ENCODE measurements around the gene FGG.

Gene FGG

DNA sequence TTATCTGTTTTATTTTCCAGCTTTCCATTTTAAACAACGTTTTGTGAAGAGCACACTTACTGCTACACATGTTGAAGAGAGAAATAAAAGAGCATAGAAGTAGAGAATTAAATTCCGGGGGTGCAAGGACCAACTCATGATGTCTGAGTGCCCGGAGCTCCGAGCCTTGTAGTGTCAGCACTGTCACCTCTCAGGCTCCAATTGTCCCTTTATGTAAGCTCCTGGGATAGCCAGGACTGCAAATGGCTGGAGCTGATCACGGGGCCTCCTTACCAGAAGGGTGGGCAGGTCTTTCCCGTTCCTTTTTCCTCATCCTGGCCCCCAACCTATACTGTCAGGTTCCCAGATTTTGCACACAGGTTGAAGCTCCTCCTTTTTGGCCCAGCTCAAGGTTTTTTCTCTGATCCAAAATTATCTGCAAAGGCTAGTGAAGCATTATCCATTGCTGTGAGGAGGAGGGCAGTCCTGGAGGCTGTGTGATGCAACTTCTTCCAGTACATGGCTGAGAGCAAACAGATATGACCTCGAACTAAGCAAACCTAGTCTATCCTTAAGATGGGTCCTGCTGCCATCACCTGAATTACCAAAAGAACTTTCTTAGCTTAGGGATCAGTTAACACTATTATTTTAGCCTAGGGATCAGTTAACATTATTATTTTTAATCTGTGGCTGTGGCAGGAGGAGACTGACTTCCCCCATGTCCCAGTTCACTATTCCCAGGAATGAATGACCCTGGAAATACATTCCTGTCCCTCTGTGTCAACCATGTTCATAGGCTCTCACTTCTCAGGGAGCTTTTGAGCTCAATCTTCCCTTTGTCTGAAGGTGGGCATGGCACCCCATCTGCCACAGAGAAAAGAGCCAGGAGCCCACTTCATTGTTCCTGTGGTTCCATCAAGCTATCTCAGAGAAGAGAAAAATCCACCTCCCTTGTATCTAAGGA, at the start of gene FGG:
Gene FGG (minus strand): TSS at position 185 of the 943 bp plus-strand sequence. CDS start 47 bp downstream, at position 138.
- DNase-seq (ENCODE audit: low spot score), result no peak

DNA sequence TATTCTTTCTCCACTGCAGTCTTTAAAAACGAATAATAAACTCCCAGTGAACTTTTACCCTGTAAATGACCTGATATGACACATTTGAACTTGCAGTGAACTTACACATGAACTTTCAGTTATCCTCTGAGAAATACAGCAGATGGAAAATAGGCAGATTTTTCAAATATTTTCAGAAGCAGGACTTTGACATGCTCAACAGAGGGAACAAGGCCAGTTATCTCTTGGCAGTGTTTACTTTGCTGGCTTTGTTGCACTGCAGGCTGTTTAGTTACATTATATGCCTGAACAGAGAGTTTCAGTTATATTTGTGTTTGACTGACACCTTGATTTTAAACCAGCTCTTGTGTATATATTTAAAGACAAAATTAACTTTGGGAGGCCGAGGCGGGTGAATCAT, 47.6 kb upstream of the FGG start:
- no peak for DNase-seq (ENCODE audit: low spot score)

DNA sequence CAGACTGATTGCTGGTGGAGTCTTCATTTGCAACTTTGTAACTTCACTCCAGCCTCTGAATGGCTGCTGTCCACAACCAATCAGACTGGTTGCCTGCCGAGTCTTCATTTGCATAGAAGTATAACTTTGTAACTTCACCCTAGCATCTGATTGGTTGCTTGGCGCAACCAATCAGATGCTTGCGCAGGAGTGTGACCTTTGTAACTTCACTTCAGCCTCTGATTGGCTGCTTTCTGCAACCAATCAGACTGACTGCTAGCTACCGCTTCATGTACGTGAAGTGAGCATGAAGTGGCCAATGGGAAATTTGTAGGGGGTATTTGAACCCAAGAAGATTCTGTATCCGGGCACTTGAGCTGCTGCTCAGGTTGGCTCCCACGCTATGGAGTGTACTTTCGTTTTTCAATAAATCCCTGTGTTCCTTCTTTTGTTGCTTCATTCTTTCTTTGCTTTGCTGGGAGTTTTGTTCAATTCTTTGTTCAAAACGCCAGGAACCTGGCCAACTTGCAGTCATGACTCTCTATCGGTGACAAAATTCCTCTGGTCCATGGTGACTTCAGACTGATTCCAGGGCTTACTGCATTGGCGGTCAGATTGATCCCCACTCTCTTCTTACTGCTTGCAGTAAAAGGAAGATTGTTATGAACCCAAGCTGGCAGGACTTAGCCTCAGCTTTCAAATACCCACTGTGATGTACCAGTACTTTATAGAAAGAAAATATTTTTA, 46.4 kb upstream of the FGG start:
- no peak for DNase-seq (ENCODE audit: low spot score)

DNA sequence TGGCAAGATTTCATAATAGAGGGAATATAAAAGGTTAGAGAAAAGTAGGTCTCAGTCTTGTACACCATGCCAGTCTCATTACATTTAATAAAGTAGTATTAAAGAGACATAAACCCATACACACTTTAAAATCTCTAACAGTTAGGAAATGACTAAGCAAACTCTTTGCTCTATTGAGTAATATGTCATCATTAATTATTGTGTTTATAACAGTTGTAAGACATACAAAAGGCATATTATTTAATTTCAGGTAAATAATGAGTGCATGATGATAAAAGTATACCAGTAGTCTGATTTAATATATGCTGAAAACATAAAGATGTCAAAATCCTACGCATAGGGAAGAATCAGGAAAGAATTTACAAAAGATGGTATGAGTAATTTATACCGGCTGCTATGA, 31.0 kb upstream of the FGG start:
- DNase-seq (ENCODE audit: low spot score), result no peak

DNA sequence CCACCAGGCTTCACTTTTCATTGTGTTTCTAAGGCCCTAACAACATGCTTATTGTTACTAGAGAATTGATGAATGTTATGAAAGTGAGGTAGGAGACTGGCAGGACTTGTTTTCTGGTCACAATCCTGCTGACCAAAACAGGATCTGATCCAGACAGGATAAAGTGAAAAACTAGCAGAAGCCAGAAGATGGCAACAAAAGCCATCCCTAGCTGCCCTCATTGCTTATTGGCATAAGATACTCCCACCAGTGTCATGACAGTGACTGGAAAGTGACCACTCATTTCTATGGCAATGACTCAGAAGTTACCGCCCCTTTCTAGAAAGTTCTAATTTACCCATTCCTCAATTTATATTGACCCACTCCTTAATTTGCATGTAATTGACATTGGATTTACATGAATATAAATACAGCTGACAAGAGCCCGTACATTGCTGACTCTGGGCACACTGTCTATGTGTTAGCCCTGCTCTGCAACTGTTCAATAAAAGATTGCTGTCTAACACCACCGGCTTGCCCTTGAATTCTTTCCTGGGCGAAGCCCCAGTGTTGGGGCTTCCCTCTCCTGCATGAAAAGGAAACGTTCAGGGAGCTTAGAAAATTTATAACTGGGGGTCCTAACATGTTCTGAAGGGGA, 30.0 kb upstream of the FGG start:
- DNase-seq (ENCODE audit: low spot score), result no peak

DNA sequence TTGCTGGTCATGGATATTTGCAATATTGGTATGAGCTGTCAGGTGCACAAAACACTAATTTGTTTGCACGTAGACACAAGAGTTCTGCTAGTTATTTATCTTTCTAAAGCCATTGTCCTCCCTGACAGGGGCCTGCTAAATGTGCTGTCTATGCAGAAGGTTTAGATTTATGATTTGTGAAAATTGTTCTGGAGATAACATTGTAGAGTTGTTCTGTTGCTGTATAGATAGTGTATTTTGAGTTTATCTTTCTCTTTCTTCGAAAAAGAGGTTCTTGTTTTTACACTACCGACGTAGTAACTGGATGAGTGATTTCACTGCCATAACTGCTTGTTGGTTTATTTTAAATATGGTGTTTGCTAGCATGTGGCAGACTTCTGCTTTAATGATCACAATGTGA, 28.5 kb upstream of the FGG start:
- no peak for DNase-seq (ENCODE audit: low spot score)

DNA sequence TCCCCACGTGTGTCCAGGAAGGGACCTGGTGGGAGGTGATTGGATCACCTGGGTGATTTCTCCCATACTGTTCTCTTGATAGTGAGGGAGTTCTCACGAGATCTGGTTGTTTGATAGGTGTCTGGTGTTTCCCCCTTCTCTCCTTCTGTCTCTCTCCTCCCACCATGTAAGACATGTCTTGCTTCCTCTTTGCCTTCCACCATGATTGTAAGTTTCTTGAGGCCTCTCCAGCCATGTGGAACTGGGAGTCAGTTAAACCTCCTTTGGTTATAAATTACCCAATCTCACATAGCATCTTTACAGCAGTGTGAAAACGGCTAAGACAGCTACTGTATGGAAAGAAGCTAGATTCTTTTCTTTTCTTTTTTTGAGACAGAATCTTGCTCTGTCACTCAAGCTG, 21.6 kb upstream of the FGG start:
- DNase-seq (ENCODE audit: low spot score), result no peak

DNA sequence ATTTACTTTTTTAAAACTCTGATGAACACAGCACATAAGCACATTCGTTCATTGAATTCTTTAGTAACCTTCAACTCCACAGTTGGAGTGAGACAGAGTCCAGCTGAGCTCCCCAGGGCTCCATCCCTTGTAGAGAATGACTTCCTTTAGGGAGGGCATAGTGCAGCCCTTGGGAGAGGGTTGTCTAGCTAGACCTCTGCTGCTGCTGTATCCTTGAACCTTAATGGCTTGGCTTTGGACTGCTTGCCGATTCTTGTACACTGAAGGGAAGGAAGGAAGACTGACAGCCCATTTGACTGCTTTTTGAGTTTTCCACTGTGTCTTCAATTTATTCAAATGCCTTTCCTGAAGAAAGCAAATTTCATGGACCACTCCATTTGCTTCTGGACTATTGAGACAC, 19.4 kb upstream of the FGG start:
- no peak for DNase-seq (ENCODE audit: low spot score)

DNA sequence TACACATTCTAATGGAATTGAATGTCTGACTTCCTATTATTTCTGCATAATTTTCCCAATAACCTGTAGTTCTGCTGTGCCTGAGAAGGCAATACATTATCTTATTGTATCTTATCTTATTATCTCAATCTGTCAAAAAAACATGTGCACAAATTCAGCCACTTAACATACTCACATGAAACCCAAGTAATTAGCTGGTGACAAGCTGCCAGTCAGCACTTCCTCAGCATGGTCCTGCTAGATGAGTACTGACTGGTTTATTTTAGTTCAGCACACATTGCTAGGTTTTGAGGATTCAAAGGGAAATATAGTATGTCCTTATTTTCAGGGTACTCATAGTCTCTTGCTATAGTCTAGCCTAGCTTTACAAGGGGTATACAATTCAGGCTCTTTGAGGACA, 17.9 kb upstream of the FGG start:
- no peak for DNase-seq (ENCODE audit: low spot score)

DNA sequence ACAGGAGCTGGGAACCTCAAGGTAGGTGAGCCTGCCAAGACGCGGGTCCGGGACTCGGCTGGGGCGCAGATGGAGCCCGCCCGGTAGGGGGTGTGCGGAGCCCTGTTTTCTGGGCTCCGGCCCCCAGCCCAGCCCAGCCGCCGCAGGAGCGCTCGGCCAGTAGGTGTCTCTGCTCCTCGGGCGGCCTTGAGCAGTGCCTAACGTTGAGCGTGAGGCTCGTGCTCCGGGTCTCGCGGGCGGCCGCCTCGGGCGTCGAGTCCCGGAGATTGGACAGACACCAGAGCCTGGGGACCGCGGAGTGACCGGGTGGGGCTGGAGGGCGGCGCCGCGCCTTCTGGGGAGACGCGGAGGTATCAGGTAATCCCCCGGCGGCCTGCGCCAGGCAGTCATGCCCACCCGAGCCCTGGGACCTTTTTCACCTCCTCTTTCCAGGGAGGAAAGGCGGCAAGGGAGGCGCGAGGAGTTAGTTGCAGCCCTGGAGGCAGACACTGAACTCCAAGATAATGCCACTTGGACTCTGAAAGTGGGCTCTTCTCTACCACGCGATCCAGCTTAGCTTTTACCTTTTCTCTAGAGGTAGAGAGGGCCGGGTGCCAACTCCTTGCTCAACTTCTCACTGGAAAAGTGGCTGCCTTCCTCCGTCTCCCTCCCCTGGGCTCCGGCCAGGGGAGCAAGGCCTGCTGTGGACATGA, 14.5 kb upstream of the FGG start:
- DNase-seq (ENCODE audit: low spot score), result peak; percentile 72

DNA sequence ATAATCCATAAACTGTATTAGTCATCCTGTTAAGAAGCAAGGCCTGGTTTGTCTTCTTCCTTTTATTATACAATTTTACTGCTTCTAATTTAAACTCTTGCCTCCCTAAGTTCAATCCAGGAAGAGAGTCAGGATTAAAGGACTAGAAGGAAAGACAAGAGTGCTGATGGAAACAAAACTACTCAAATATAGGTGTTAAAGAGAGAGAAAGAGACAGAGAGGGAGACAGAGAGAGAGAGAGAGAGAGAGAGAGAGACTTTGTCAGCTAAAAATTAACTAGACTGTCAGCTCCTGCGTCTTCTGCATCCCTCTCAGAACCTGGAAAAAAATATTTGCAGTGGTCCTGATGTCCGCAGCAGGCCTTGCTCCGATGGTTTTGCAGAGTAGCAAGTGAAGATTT, 13.5 kb upstream of the FGG start:
- no peak for DNase-seq (ENCODE audit: low spot score)

DNA sequence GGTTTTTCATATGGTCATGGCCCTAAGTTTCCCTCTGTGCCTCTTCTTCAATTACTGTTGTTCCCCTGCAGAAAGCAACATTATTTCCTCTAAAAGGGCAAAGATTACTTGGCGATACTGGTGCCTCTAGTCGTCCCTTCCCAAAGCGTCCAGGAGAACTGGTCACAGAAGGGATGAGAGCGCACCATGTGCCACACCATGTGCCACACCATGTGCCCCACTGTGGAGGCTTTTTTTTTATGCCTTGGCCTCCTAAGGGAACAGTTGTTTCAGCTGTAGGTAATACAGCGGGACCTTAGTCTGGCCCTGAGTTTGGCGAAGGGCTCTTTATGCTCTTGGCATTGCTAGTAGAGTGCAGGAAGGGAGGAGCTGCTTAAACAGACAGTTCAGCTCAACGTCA, 11.5 kb upstream of the FGG start:
- no peak for DNase-seq (ENCODE audit: low spot score)

DNA sequence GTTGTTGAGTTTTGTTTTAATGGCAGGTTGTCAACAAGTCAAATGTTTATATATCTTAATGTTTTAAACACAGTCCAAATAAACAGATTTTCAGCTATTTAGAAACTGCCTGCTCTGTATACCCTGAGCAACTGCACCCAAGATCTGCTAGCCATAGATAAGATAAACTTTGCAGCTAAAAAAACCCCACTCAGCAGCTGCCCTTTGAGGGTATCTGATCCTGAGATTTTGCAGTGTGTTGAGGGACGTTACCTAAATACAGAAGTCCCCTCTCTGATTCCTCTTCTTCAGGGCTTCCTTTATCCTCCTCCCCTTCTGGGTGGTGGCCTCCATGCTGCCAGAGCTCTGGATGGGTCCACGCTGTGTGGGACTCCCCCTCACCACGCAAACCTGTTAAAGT, 11.0 kb upstream of the FGG start:
- DNase-seq (ENCODE audit: low spot score), result no peak

DNA sequence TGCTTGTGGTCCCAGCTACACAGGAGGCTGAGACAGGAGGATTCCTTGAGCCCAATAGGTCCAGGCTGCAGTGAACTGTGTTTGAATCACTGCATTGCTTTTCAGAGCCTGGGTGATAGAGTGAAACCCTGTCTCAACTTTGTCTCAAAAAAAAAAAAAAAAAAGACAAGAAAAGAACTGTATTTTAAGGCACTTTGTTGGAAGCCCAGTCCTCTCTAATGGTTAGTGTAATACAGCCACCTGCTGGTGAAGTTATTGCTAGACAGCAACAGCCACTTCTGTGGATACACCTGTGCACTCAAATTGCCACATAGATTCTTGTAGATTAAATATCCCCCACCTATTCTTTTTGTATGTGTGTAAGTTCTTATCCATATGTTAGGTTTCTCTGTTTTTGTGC, 10.1 kb upstream of the FGG start:
- DNase-seq (ENCODE audit: low spot score), result no peak

DNA sequence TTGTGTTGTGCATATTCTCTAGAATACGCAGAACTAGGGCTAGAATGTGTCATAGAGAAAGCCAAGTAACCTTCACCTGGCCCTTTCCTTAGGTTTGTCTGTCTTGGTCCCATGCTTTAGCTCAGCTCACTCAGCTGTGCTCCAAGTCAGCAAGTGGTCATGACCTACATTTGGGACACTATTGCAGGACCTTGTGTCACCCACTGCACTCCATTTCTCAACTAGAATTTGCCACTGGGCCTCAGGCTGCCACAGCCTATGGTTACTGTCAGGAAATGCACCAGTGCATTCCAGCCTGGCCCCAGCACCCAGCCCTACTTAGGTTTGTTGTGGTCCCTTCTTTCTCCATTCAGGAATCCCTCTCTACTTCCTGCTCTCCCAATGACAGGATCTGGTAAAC, 7.7 kb upstream of the FGG start:
- DNase-seq (ENCODE audit: low spot score), result no peak

DNA sequence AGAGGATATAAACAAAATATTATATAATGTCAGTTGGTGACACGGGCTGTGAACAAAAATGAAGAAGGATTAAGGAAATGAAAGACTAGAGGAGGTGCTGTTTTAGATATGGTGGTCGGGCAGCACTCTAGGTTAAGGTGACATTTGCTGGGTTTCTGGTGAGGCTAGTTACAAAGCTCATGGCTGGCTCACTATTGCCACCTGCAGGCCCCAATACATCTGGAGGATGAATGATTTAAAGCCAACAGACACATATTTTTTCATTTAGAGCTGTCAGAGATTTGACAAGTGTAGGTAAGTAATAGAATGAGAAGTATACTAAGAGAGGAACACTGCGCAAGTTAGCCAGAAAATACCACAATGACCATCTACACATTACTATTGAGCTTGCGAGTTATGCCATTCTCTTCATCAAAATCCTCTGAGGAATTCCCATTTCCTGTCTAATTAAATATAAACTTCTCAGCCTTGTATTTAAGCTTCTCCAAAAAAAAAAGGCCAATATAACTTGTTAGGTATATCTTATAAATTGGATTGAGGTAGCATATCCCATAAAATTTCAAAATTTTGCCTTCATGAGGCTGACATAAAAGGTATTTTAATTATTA, 6.4 kb upstream of the FGG start:
- DNase-seq (ENCODE audit: low spot score), result no peak

DNA sequence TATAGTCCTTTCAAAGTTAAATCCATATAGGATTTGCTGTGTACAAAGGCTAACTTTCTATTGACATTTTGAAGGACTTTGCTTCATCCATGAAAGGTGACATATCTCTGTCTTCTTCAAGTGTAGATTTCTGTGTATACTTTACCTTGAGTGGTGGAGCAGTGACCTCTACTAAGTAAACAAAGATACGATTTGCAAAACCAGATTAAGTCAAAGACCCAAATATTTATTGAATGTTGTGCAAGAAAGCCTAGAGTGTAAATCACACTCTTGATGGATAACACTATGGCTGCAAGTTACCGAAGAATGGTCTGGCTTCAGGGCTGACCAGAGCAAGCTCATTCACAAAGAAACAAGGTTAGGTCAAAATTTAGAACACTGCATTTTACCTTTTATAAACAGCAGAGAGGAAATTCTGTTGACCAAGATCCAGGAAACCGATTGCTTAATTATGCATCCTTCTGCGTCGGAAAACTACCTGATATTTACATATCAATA, 5.4 kb upstream of the FGG start:
- no peak for DNase-seq (ENCODE audit: low spot score)

DNA sequence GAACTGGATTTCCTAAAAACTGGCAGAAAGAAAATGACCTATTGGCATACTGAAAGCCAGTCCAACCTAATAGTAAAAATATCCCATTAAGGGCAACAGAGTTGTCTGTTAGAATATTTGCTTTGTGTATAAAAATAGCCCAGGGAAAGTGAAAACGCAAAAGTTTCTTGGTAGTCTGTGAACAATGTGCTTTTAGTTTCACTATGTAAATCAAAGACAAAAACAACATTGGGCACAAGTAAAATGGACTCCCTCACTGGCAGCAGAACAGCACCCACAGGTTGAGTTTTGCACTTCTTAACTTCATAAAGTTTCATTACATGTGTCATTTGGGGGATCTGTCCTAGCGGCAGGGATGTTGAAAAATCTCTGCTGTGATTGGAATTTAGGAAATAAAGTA, 4.3 kb upstream of the FGG start:
- no peak for DNase-seq (ENCODE audit: low spot score)

DNA sequence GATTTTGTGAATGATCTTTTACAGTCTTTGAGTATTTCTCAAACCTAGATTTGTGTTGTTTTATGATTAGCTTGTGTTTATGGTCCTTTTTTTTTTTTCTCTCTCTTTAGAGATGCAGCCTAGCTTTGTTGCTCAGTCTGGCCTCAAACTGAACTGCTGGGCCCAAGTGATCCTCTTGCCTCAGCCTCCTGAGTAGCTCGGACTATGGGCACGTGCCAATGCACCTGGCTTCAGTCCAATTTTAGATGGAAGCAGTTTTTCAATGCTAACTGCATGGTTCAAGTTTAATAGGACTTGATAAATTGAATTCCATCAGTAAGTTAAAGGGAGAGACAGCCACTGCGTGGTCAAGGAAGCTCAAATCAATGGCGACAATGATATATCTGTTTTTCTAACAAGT, 3.8 kb upstream of the FGG start:
- no peak for DNase-seq (ENCODE audit: low spot score)

DNA sequence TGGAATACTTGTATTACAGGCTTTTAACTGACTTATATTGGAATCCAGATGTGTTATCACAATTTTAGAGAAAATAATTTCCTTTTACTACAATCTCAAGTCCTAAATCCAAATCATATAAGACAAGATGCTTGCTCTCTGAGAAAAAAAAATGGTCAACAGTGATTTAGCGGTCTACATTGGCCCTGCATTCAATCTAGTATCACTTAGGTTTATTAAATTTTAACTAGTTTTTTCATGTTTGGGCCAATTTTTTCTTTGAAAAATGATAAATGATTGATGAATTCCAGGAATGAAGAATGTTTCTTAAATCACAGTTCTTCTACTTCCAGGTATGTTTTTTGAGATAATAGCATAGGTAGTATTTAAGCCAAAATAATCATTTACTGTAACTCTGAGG, 2.8 kb upstream of the FGG start:
- no peak for DNase-seq (ENCODE audit: low spot score)

DNA sequence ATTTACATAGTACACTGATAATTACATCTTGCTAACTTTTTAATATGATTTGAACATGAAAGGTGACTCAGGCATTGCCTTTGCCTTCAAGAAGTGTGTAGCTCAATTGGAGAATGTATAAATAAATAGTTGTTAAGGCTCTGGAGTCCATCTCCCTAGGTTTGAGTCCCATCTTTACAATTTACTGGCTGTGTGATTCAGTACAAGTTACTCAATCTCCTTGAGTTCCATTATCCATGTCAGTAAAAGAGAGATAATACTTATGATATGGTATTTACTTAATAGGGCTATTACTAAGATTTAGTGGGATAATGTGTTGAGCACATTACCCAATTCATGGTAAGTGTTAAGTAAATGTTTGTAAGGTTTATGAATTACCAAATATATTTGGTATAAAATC, 1.9 kb upstream of the FGG start:
- no peak for DNase-seq (ENCODE audit: low spot score)

DNA sequence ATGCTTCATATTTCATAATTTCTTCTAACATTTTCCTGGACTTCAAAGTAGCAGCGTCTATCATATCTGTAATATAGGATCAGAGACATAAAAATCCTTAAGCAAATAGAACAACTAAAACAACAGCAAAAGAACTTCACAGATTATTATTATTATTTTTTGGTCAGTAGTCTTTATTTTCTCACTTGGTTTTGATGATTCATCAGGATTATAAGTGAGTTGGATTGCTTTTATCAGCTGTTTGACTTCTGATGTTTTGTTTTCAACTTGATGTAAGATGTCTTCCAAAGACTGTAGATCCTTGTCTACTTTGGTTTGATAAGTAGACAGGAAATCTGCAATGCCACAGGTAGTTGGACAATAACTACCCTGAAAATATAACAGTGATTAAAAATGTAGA, 623 bp downstream of the FGG start:
- DNase-seq (ENCODE audit: low spot score), result no peak
